T-cell (primary cell): ENCODE results near the gene DOCK4. TPM values are rescaled to one million over a fixed set of nuclear protein-coding genes. Genes with fewer than 3 reads are reported as not detected.

Experiments
- ATAC-seq, 4 experiments: fragments of 200-7000 bp in 3 of 4; fragments of 150-1000 bp in 1 of 4; cut with Tn5 transposase; replicated peaks in 1 of 4; 1 replicate in 3 of 4; 2 replicates in 1 of 4; pipeline ENCODE4 v1.10.0; 2021; ENCODE audit warnings: moderate library complexity in 3 of 4, mild to moderate bottlenecking in 2 of 4, moderate number of reproducible peaks in 1 of 4
- CTCF ChIA-PET, 2 donors: fragments of 300-600 bp; sonication (Branson Sonifier 250); formaldehyde crosslinking; loops; one replicate each; lab custom pipeline; 2022; ENCODE audit warnings: antibody characterized with exemption in 2 of 2; lab: Charles Lee
- POLR2A ChIA-PET, 2 donors: fragments of 300-600 bp; sonication (Branson Sonifier 250); formaldehyde crosslinking; loops; one replicate each; lab custom pipeline; 2022; ENCODE audit warnings: antibody characterized with exemption in 2 of 2; lab: Charles Lee
- DNase-seq, 35 experiments: peaks; one replicate each; pipeline versions ENCODE4 v3.0.0 to v3.0.0-alpha.2; 2013 to 2023
- H3K27ac ChIP-seq: one replicate; pipeline ENCODE4 v1.5.1; 2013; ENCODE audit warnings: low read length
- H3K27me3 ChIP-seq, 2 experiments: replicated peaks in 1 of 2; 1 replicate in 1 of 2; 2 replicates in 1 of 2; pipeline versions ENCODE4 v1.6.1 to v1.7.0; 2013; ENCODE audit warnings: low read length in 1 of 2, mixed read lengths in 1 of 2; ENCODE audit not compliant: control insufficient read depth in 2 of 2, insufficient read depth in 2 of 2; ENCODE audit errors: extremely low read depth in 1 of 2
- H3K36me3 ChIP-seq, 2 donors: 1 replicate in 1 of 2; 2 replicates in 1 of 2; pipeline versions ENCODE4 v1.6.1 to v1.7.0; 2013; ENCODE audit warnings: low read length in 1 of 2; ENCODE audit not compliant: control insufficient read depth in 2 of 2, insufficient read depth in 1 of 2; ENCODE audit errors: extremely low read depth in 1 of 2
- H3K4me1 ChIP-seq, 2 experiments: 1 replicate in 1 of 2; 2 replicates in 1 of 2; pipeline versions ENCODE4 v1.6.1 to v1.7.0; 2013; ENCODE audit warnings: low read length in 2 of 2, mixed read lengths in 1 of 2; ENCODE audit not compliant: insufficient read depth in 2 of 2, control insufficient read depth in 1 of 2; ENCODE audit errors: extremely low read depth in 1 of 2
- H3K4me3 ChIP-seq, 2 donors: 1 replicate in 1 of 2; 2 replicates in 1 of 2; pipeline versions ENCODE4 v1.5.1 to v1.7.0; 2013; ENCODE audit warnings: mild to moderate bottlenecking in 2 of 2, low read length in 1 of 2, moderate library complexity in 1 of 2; ENCODE audit not compliant: control insufficient read depth in 1 of 2; ENCODE audit errors: extremely low read depth in 1 of 2
- H3K9me3 ChIP-seq: 2 replicates; pipeline ENCODE4 v1.7.0; 2013
- H3K27ac Mint-ChIP-seq, 2 donors: one replicate each; pipeline ENCODE4 v1.8.0; 2020 to 2021; ENCODE audit warnings: mild to moderate bottlenecking in 2 of 2, mixed read lengths in 2 of 2
- H3K27me3 Mint-ChIP-seq, 2 donors: one replicate each; pipeline ENCODE4 v1.8.0; 2021 to 2022; ENCODE audit warnings: mixed read lengths in 2 of 2
- H3K36me3 Mint-ChIP-seq: one replicate; pipeline ENCODE4 v1.8.0; 2021; ENCODE audit warnings: mixed read lengths
- H3K4me1 Mint-ChIP-seq, 3 donors: one replicate each; pipeline ENCODE4 v1.8.0; 2020 to 2022; ENCODE audit warnings: mixed read lengths in 3 of 3, mild to moderate bottlenecking in 1 of 3
- H3K4me3 Mint-ChIP-seq, 3 donors: one replicate each; pipeline ENCODE4 v1.8.0; 2020 to 2022; ENCODE audit warnings: mild to moderate bottlenecking in 3 of 3, mixed read lengths in 3 of 3, moderate library complexity in 3 of 3
- H3K9me3 Mint-ChIP-seq, 3 donors: one replicate each; pipeline ENCODE4 v1.8.0; 2020 to 2022; ENCODE audit warnings: mixed read lengths in 3 of 3
- WGBS: methylation state at CpG from one replicate; pipeline ENCODE4 v1.1.5; 2013; ENCODE audit warnings: missing lambda C conversion rate; ENCODE audit not compliant: insufficient coverage; 5-methylcytosine and 5-hydroxymethylcytosine counted together
- total RNA-seq, 35 experiments: library from RNA in 6 of 35; stranded (reverse) in 6 of 35; fragments of 120-200 nt in 1 of 35; gene quantifications; one replicate each; pipeline versions ENCODE4 v1.2.1 to v1.2.4 and lab custom pipeline; 2013 to 2026

The DOCK4 gene
- total RNA-seq, 5 donors from 2014 or later (not counting 1 experiment from before 2014, with no cell fraction given) = 0.35 to 1.4 (median 0.85) TPM

DNA sequence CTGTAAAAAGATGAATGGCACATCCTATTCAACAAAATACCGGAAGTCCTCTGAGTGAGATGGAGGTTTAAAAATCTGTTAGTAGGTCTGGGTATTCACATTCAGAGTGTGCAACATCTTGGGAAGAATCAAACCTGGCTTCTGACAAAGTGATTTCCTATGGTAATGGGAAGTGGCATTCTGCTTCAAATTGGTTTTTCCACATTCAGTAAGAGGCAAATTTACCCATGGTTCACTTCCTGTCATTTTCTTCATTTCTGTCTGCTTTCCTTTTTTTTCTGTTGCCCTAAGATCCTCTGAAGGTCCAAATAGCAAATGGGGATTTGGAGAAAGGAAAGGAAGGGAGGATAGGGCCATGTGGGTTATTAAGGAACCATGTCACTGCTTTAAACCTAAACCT, 218.3 kb downstream of the DOCK4 start:
- Mint-ChIP-seq H3K36me3 (no peaks in the 10 kb centered on the region), H3K4me3 (no peak overlapping the region), H3K4me1 (no peaks in the 10 kb centered on the region), H3K27me3 (peaks cover 0 to 2% of the 10 kb centered on the region in 2 donors), H3K9me3 (no peaks in the 10 kb centered on the region), H3K27ac (no peak overlapping the region)
- ATAC-seq (no peak), DNase-seq (no peak)
- ChIA-PET POLR2A (no interaction called here), CTCF (no interaction called here)
- Histone ChIP-seq H3K4me1 (no peaks in the 10 kb centered on the region), H3K4me3 (no peak overlapping the region), H3K27me3 (no peaks in the 10 kb centered on the region), H3K27ac (no peak overlapping the region), H3K9me3 (no peaks in the 10 kb centered on the region), H3K36me3 (no peaks in the 10 kb centered on the region)
- no CpG with 5 or more reads among the region's 1 CpG for WGBS

DNA sequence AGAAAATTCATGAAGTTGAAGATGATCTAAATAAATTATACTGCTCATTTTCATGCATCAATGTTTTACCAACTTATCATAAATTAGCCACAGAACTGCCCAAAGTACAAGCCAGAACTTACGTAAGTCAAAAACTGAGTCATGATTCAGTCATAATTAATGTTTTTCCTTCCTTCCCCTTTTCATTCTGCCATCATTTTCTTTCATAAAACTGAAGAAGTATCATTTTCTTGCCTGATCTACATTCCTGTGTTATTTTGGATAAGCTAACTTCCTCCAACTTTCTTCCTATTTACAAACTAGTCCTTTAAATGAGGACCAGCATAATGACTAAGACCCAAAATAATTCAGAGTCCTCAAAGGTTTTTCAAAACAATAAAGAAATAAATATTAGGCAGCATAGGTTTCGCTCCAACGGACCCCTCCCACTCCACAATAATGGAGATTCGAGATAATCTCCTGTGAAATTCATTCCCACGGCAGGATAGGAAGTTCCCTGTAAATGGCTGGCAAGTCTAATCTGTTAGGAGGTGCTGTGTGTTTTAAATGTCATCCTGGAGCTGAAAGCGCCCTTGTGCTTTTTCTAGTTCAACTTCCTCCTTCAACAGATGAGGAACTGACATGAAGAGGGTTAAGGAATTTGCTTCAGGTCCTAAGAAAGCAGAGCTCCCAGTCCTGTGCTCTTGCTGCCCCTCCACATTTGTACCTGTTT, 218.9 kb downstream of the DOCK4 start:
- Histone ChIP-seq H3K9me3 (no peaks in the 10 kb centered on the region), H3K27ac (no peak overlapping the region), H3K4me3 (no peak overlapping the region), H3K27me3 (no peaks in the 10 kb centered on the region), H3K36me3 (no peaks in the 10 kb centered on the region), H3K4me1 (no peaks in the 10 kb centered on the region)
- POLR2A ChIA-PET = no interaction called here
- no CpG with 5 or more reads among the region's 6 CpGs for WGBS
- H3K36me3 Mint-ChIP-seq = no peaks in the 10 kb centered on the region
- ATAC-seq = no peak
- CTCF ChIA-PET = no interaction called here
- no peak overlapping the region for H3K27ac Mint-ChIP-seq
- H3K27me3 Mint-ChIP-seq = peaks cover 0 to 2% of the 10 kb centered on the region in 2 donors
- no peak overlapping the region for H3K4me3 Mint-ChIP-seq
- H3K9me3 Mint-ChIP-seq = no peaks in the 10 kb centered on the region
- H3K4me1 Mint-ChIP-seq = no peaks in the 10 kb centered on the region
- DNase-seq = peak in 1 of 35 experiments; percentile 2

DNA sequence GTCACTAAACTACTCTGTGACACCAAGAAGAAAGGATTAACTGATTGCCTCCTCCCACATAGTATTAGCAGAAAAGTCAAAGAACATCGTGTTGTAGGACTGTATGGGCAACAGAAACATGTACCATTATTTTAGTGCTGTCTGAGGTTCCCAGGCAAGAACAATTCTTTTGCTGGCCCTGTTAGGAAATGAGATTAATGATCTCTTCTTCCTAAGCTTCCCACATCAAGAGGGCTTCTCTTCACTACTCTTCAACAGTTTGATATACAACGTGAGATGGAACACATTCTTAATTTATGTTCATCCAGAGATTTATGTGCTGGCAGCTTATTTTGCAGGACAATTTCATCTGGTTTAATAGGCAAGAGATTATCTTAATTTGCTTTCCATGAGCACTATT, 219.6 kb downstream of the DOCK4 start:
- no peak overlapping the region for H3K4me3 ChIP-seq
- Mint-ChIP-seq H3K36me3 (no peaks in the 10 kb centered on the region), H3K27ac (no peak overlapping the region), H3K27me3 (peaks cover 0 to 2% of the 10 kb centered on the region in 2 donors), H3K9me3 (no peaks in the 10 kb centered on the region), H3K4me1 (no peaks in the 10 kb centered on the region), H3K4me3 (no peak overlapping the region)
- no peaks in the 10 kb centered on the region for H3K4me1 ChIP-seq
- no CpG with 5 or more reads among the region's 2 CpGs for WGBS
- no peak overlapping the region for H3K27ac ChIP-seq
- ChIA-PET CTCF (no interaction called here), POLR2A (no interaction called here)
- H3K27me3 ChIP-seq = no peaks in the 10 kb centered on the region
- ATAC-seq (no peak), DNase-seq (no peak)
- H3K36me3 ChIP-seq = no peaks in the 10 kb centered on the region
- H3K9me3 ChIP-seq = no peaks in the 10 kb centered on the region

DNA sequence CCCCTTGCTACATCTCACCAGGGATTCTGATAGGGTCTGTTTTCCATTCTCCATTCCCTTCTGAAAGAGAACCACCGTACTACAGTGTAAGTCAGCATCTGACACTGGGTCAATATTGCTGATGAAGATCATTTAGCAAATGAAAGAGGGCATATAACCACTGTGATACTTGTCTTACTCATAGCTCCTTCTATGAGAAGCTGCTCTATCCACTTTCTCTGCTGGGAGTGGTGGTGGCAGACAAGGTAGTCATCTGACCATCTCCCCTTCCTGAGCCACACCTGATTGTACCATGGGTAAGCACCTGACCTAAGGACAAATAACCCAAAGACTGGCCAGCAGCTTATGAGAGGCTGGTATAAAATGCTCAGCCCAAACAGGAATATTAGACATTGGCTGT, 220.4 kb downstream of the DOCK4 start:
- no peaks in the 10 kb centered on the region for H3K36me3 ChIP-seq
- no peaks in the 10 kb centered on the region for H3K9me3 ChIP-seq
- no peaks in the 10 kb centered on the region for H3K4me1 Mint-ChIP-seq
- DNase-seq (no peak), ATAC-seq (no peak)
- POLR2A ChIA-PET = interaction anchor here in 1 of 2 donors (0.6 kb wide), 1 partner anchor 26 kb away, joined by 3 read pairs; no protein-coding TSS in a partner anchor
- H3K27ac Mint-ChIP-seq = no peak overlapping the region
- H3K4me1 ChIP-seq = no peaks in the 10 kb centered on the region
- H3K36me3 Mint-ChIP-seq = no peaks in the 10 kb centered on the region
- H3K4me3 Mint-ChIP-seq = no peak overlapping the region
- H3K27ac ChIP-seq = no peak overlapping the region
- no peaks in the 10 kb centered on the region for H3K9me3 Mint-ChIP-seq
- WGBS = no CpG with 5 or more reads among the region's 1 CpG
- no peaks in the 10 kb centered on the region for H3K27me3 ChIP-seq
- H3K4me3 ChIP-seq = no peak overlapping the region
- CTCF ChIA-PET = no interaction called here
- H3K27me3 Mint-ChIP-seq = peaks cover 0 to 2% of the 10 kb centered on the region in 2 donors

DNA sequence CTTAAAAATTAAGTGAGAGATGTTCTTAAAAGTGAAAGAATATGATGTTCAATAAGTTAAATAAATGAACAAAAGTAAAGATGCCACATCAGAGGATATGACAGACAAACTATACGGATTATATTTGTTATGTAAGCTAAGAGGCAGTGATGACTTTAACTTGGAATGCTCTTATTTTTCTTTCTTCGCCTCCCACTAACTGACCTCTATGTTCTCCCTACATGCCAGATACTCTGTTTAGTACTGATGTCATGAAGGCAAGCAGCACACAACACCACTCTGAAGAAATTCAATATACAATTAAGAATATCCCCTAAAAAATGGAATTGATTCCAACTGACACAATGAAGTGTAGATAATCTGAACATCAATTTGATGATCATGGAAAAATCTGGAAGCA, 223.4 kb downstream of the DOCK4 start:
- H3K36me3 Mint-ChIP-seq = no peaks in the 10 kb centered on the region
- Histone ChIP-seq H3K27me3 (no peaks in the 10 kb centered on the region), H3K4me3 (no peak overlapping the region), H3K4me1 (no peaks in the 10 kb centered on the region), H3K27ac (no peak overlapping the region), H3K36me3 (no peaks in the 10 kb centered on the region), H3K9me3 (no peaks in the 10 kb centered on the region)
- H3K27me3 Mint-ChIP-seq = no peaks in the 10 kb centered on the region
- DNase-seq (no peak), ATAC-seq (no peak)
- no peaks in the 10 kb centered on the region for H3K4me1 Mint-ChIP-seq
- no peak overlapping the region for H3K27ac Mint-ChIP-seq
- CTCF ChIA-PET = no interaction called here
- no CpG with 5 or more reads among the region's 2 CpGs for WGBS
- POLR2A ChIA-PET = no interaction called here
- no peaks in the 10 kb centered on the region for H3K9me3 Mint-ChIP-seq
- H3K4me3 Mint-ChIP-seq = no peak overlapping the region

DNA sequence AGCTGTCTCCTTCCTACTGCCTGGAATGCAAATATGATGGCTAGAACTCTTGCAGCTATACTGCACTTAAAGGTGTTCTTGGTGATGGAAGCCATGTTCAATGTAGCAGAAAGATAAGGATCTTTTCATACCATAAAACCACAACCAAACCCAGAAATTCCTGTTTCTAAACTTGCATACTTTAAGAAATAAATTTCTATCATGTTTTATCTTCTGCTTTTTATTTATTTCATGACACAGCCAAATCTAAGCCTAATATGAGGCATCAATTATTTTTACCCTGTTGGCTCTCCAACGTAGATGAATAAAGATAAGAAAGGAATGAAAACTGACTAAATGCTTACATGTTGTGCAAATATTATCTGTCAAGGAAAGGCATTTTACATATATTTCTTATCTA, 224.1 kb downstream of the DOCK4 start:
- no peaks in the 10 kb centered on the region for H3K4me1 Mint-ChIP-seq
- POLR2A ChIA-PET = no interaction called here
- CTCF ChIA-PET = no interaction called here
- no peaks in the 10 kb centered on the region for H3K27me3 Mint-ChIP-seq
- no peak overlapping the region for H3K27ac Mint-ChIP-seq
- no peaks in the 10 kb centered on the region for H3K36me3 ChIP-seq
- H3K27ac ChIP-seq = no peak overlapping the region
- H3K4me3 ChIP-seq = no peak overlapping the region
- no peak overlapping the region for H3K4me3 Mint-ChIP-seq
- no peaks in the 10 kb centered on the region for H3K36me3 Mint-ChIP-seq
- H3K27me3 ChIP-seq = no peaks in the 10 kb centered on the region
- H3K4me1 ChIP-seq = no peaks in the 10 kb centered on the region
- no CpG with 5 or more reads among the region's 1 CpG for WGBS
- DNase-seq (no peak), ATAC-seq (no peak)
- H3K9me3 Mint-ChIP-seq = no peaks in the 10 kb centered on the region
- H3K9me3 ChIP-seq = no peaks in the 10 kb centered on the region
